Measurements from ENCODE around the gene RAB17. TPM values are rescaled to one million over a fixed set of nuclear protein-coding genes. Genes with fewer than 3 reads are reported as not detected.

RAB17 gene
- total and polyA plus RNA-seq, 2 experiments from 2014 or later = 58.3 to 99.1 TPM

DNA sequence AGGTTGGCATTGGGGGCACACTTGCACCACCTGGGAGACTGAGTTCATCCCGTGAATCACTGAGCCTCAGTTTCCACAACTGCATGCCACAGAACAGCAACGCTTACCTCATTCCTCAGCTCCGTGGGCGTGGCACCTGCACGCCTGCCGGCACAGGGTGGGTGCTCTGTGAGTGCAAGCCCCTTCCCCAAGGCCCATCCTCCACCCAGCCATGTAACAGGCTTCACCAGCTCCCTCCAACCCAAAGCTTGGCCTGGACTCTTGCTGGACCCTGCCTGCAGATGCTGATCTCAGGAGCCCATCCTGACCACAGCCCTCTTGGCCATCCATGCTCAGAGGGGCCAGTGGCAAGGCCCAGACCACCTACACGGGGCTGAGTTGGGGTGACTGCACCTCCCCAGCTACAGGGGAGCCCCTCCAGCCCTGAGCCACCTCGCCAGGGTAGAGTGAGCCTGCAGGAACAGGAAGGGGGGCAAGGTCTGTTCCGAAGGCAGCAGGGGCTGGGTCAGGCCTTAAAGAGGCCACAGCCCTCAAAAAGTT lies 22.3 kb downstream of the RAB17 start:
- H4K20me1 ChIP-seq (ENCODE audit: insufficient read depth, poor library complexity, severe bottlenecking) = no peaks in the 10 kb centered on the region
- no peak overlapping the region for H3K4me2 ChIP-seq
- TF ChIP-seq, protein P1, sequence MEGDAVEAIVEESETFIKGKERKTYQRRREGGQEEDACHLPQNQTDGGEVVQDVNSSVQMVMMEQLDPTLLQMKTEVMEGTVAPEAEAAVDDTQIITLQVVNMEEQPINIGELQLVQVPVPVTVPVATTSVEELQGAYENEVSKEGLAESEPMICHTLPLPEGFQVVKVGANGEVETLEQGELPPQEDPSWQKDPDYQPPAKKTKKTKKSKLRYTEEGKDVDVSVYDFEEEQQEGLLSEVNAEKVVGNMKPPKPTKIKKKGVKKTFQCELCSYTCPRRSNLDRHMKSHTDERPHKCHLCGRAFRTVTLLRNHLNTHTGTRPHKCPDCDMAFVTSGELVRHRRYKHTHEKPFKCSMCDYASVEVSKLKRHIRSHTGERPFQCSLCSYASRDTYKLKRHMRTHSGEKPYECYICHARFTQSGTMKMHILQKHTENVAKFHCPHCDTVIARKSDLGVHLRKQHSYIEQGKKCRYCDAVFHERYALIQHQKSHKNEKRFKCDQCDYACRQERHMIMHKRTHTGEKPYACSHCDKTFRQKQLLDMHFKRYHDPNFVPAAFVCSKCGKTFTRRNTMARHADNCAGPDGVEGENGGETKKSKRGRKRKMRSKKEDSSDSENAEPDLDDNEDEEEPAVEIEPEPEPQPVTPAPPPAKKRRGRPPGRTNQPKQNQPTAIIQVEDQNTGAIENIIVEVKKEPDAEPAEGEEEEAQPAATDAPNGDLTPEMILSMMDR (IDR thresholded peaks at IDR 0.05; ENCODE audit: poor library complexity) = no peak
- no peak for TF ChIP-seq EZH2phosphoT487 (IDR thresholded peaks at IDR 0.05; ENCODE audit: low read depth, severe bottlenecking, unreplicated experiment)
- no peak for TF ChIP-seq EZH2 (IDR thresholded peaks at IDR 0.05; ENCODE audit: borderline replicate concordance)
- no peak for DNase-seq (ENCODE audit: low spot score)
- no peak overlapping the region for H3K27ac ChIP-seq
- H3K36me3 ChIP-seq (replicated peaks; ENCODE audit: insufficient read depth, low read depth) = no peaks in the 10 kb centered on the region
- H2AFZ ChIP-seq = no peak overlapping the region
- H3K9me3 ChIP-seq (ENCODE audit: low read depth) = no peaks in the 10 kb centered on the region
- H3K4me1 ChIP-seq (ENCODE audit: insufficient read depth) = peaks cover 11% of the 10 kb centered on the region
- no peaks in the 10 kb centered on the region for H3K27me3 ChIP-seq
- no peaks in the 10 kb centered on the region for H3K9me2 ChIP-seq (replicated peaks; ENCODE audit: insufficient read depth)
- H3K79me2 ChIP-seq = no peaks in the 10 kb centered on the region
- WGBS (ENCODE audit: low lambda C conversion rate, missing lambda C conversion rate) = 81% methylated on average over 9 of the region's 9 CpGs
- H3K4me3 ChIP-seq = no peak overlapping the region

DNA sequence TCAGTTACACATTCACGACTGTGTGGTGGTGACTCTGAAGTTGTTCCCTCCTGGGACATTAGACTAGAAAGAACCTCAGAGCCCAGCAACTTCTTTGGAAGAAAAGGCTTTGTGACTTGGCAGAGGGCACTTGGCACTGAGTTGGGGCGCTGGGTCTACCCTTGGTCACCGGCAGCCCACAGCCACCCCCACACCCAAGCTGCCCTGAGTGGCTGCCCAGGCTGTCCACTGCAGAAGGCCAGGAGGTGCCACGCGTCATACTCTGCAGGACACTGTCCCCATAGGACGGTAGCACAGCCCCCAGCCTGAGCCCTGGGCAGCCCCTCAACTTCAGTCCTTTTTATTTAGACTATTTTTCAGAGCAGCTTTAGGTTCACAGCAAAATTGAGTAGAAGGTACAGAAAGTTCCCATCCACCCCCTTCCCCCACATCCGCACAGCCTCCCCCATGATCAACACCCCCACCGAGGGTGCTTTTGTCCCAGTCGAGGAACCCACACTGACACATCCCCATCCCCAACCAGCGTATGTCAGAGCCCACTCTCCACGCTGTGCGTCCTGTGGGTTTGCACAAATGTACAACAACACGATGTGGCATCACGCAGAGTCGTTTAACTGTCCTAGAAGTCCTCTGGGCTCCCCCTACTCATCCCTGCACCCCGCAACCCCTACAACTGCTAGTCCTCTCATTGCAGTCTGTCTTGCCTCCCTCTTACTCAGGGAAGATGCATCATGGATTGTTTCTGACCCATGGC lies 23.1 kb downstream of the RAB17 start:
- TF ChIP-seq EZH2phosphoT487 (IDR thresholded peaks at IDR 0.05; ENCODE audit: low read depth, severe bottlenecking, unreplicated experiment) = no peak
- TF ChIP-seq, protein P1 (IDR thresholded peaks at IDR 0.05; ENCODE audit: poor library complexity) = no peak
- no peak for TF ChIP-seq EZH2 (IDR thresholded peaks at IDR 0.05; ENCODE audit: borderline replicate concordance)
- Histone ChIP-seq H3K36me3 (replicated peaks; ENCODE audit: insufficient read depth, low read depth) (no peaks in the 10 kb centered on the region), H3K9me3 (ENCODE audit: low read depth) (no peaks in the 10 kb centered on the region), H3K4me2 (no peak overlapping the region), H3K4me1 (ENCODE audit: insufficient read depth) (peaks cover 4% of the 10 kb centered on the region), H4K20me1 (ENCODE audit: insufficient read depth, poor library complexity, severe bottlenecking) (no peaks in the 10 kb centered on the region), H3K27ac (no peak overlapping the region), H3K9me2 (replicated peaks; ENCODE audit: insufficient read depth) (no peaks in the 10 kb centered on the region), H3K27me3 (no peaks in the 10 kb centered on the region), H3K79me2 (no peaks in the 10 kb centered on the region), H3K4me3 (no peak overlapping the region), H2AFZ (no peak overlapping the region)
- 93% methylated on average over 16 of the region's 16 CpGs for WGBS (ENCODE audit: low lambda C conversion rate, missing lambda C conversion rate)
- DNase-seq (ENCODE audit: low spot score) = no peak

DNA sequence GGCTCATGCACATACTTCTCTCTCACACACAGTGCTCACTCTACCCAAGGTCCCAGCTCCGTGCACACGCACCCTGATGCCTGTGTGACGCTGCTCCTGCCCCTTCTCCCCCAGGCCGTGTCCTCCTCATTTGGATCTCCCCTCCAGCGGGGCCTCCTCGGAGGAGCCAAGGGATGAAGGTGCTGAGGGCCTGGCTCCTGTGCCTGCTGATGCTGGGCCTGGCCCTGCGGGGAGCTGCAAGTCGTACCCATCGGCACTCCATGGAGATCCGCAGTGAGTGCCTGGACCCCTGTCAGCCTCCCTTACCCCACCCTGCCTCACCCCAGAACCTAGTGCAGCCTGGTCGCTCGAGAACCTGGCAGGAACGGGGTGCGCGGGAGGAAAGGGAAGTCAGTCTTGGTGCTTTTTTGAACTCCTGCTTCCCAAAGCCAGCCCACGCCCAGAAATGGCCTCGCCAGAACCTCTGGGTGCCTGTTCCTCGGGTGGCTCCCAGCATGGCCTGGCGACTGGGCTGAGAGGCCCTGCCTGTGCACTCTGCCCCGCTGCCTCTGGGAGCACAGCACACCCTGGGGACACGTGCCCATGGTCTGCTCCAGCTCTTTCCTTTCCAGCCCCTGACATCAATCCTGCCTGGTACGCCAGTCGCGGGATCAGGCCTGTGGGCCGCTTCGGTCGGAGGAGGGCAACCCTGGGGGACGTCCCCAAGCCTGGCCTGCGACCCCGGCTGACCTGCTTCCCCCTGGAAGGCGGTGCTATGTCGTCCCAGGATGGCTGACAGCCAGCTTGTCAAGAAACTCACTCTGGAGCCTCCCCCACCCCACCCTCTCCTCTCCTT lies 23.9 kb downstream of the RAB17 start, which contains the start of gene PRLH:
Gene PRLH (plus strand): TSS at position 174 of the 835 bp plus-strand sequence. CDS start 0 bp downstream, at position 174.
- no peak for TF ChIP-seq EZH2phosphoT487 (IDR thresholded peaks at IDR 0.05; ENCODE audit: low read depth, severe bottlenecking, unreplicated experiment)
- TF ChIP-seq EZH2 (IDR thresholded peaks at IDR 0.05; ENCODE audit: borderline replicate concordance) = no peak
- TF ChIP-seq, protein P1 (IDR thresholded peaks at IDR 0.05; ENCODE audit: poor library complexity) = no peak

More for the DNA sequence above, 23.9 kb downstream of the RAB17 start, which contains the start of gene PRLH:
- Histone ChIP-seq H3K9me2 (replicated peaks; ENCODE audit: insufficient read depth) (no peaks in the 10 kb centered on the region), H3K4me2 (no peak within 1 kb of the TSS), H3K27ac (no peak within 1 kb of the TSS), H2AFZ (no peak within 1 kb of the TSS), H3K36me3 (replicated peaks; ENCODE audit: insufficient read depth, low read depth) (no peaks in the 10 kb centered on the region), H3K9me3 (ENCODE audit: low read depth) (no peaks in the 10 kb centered on the region), H3K4me3 (no peak within 1 kb of the TSS), H4K20me1 (ENCODE audit: insufficient read depth, poor library complexity, severe bottlenecking) (no peaks in the 10 kb centered on the region), H3K79me2 (no peaks in the 10 kb centered on the region), H3K27me3 (no peaks in the 10 kb centered on the region), H3K4me1 (ENCODE audit: insufficient read depth) (no peaks in the 10 kb centered on the region)
- DNase-seq (ENCODE audit: low spot score) = no peak
- 91% methylated on average over 32 of the region's 32 CpGs for WGBS (ENCODE audit: low lambda C conversion rate, missing lambda C conversion rate)

All from hepatocyte (in vitro differentiated cells).